Sigmoid colon (tissue), 4 donors: ENCODE results near the gene AK1.
A peak's percentile ranks its signal among the peaks of the same experiment; 100 is the strongest.

Source experiments
- CTCF ChIP-seq, 4 experiments: fragments of 450-650 bp in 3 of 4; fragments of 200-600 bp in 1 of 4; IDR thresholded peaks; one replicate each; pipeline ENCODE4 v1.5.1; 2016 to 2019; ENCODE audit warnings: antibody characterized with exemption in 4 of 4, mild to moderate bottlenecking in 3 of 4, moderate library complexity in 2 of 4
- EP300 ChIP-seq, 4 donors: sonication (generic); formaldehyde crosslinking; IDR thresholded peaks; one replicate each; pipeline ENCODE4 v1.6.1; 2017; ENCODE audit warnings: antibody characterized with exemption in 4 of 4
- POLR2A ChIP-seq, 2 donors: fragments of 450-650 bp; IDR thresholded peaks; one replicate each; pipeline ENCODE4 v1.6.1; 2016; ENCODE audit warnings: antibody characterized with exemption in 2 of 2, mild to moderate bottlenecking in 2 of 2, moderate library complexity in 2 of 2

- TF ChIP-seq POLR2A (IDR thresholded peaks at IDR 0.05) (no peak), EP300 (IDR thresholded peaks at IDR 0.05) (peak in 1 of 4 donors; percentile 42), CTCF (IDR thresholded peaks at IDR 0.05) (no peak)
Measured at GRCh38 chr9:127838375-127839078, 38.9 kb downstream of the AK1 start.
